GM18858 (cell line): ENCODE results near the gene GOLGA6C.
"Not testable (repeated sequence)": the region's sequence is repeated elsewhere in the genome, so short reads cannot be mapped to it uniquely, and the experiment has no call there.

Source experiments
- ATAC-seq: cut with Tn5 transposase; IDR thresholded peaks from one replicate; pipeline ENCODE4 v1.9.1; 2021; ENCODE audit not compliant: unreplicated experiment

Gene GOLGA6C

DNA sequence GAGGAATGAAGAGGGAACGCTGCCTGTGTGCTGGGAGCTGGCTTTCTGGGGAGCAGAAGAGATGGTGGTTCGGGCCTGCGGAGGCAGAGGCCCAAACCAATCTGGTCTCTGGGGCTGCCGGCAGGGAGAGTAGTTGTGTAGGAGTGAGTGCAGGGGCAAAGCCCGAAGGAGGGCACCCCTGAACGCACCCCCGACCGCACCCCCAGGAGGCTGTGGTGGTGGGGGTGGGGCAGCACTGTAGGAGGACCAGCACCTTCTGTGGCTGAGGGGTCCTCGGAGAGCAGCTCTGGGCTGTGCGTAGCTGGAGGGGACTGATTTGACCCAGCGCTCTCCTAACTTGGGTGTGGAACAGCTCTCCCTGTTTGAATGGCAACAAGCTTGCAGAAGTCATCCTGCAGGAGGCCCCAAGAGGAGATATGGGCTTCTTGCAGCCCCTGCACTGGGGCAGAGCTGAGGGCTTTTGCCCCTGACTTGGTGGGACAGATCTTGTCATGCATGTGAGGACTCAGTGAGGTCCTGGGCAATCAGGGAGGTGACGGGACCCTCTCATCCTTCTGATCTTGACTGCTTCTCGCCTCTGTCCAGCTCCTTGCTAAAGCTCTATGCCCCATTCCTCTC, 30.4 kb upstream of the GOLGA6C start:
- no peak for ATAC-seq

DNA sequence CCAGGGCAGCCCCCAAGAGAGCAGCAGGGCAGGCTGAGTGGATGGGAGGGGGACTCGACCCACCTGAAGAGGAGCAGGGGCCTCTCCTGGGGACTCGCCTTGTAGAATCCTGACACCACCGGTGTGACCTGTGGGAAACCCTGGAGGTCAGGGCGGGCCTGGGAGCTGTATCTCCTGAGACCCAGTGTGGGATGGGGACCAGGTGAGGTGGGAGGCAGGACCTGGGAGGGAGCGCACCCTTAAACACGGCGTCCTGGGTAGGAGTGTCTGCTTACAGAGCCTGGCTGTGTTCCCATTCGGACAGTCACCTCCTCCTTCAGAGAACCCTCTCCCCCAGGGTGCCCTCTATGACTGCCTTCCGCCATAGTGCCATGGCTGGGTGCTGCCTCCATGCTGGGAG, 29.3 kb upstream of the GOLGA6C start:
- no peak for ATAC-seq

GRCh38 chr15:75229191-75230015, 28.7 kb upstream of the GOLGA6C start:
- no peak for ATAC-seq

DNA sequence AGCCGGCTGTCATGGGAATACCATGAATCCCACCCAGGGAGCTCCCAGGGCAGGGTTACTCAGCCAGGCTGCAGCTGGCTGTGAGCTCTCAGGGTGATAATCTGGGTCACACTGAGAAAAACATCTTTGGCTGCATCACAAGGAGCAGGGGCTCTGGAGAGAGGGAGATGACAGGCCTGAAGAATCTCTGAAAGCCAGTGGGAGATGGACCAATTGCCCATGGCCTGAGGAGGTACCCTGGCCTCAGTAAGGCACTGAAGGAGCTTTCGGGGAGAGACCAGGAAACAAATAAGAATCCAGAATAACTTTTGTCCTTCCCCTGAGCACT, 28.2 kb upstream of the GOLGA6C start:
- no peak for ATAC-seq

- no peak for ATAC-seq
Observed at GRCh38 chr15:75230551-75231371, 27.4 kb upstream of the GOLGA6C start.

- ATAC-seq, result no peak
Observed at GRCh38 chr15:75231836-75232235, 26.3 kb upstream of the GOLGA6C start.

DNA sequence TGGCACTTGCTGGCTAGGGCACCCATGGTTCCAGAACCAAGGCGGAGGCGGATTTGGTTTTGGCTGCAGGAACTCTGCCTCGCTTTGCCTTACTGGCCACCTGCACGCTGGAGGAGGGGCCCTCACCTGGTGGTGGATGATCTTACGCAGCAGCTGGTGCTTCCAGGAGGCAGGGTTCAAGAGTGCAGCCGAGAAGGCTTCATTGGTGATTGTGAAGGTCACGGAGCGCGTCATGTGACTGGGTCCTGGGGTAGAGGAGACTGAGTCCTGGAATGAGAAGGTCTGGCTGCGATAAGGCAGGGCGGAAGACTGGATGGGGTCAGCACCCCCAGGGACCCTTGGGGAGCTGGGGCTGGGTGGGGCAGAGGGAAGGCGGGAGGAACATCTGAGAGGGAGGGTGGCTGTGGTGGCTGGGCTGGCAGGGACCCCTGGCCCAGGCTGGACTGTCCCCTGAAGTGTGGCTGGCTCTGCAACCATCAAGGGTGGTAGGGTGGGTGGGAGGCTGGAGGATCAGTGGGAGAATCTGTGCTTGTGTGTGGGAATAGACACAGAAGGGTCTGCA, 25.8 kb upstream of the GOLGA6C start:
- no peak for ATAC-seq

DNA sequence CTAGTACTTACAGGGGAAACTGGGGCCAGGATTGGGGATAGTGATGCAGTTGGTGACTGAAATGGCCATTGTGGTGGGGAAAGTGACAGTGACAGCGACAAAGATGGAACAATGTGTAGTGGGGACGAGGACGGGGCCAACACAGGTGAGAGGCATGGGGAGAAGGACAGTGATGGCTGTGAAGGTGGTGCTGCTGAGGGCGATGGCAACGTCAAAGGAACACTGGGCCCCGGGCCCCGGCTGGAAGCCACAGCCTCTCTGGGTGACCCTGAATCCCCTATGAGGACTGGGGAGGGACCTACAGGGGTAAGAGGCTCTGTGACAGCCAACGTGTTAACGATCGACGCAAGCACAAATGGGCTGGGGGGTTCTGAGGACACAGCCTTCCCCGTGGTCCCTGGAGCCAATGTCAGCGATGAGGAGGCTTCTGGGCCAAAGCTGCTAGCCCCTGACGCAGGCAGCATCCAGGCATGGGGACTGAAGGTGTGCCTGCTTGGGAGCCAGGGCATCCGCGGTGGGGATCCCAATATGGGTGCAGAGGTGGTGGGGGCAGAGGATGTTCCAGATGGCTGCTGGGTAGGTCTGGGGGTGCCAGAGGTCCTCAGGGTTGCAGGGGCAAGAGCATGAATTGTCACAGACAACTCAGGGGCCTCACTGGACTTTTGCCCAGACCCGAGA, 25.2 kb upstream of the GOLGA6C start:
- ATAC-seq, result no peak

GRCh38 chr15:75233504-75234190, 24.5 kb upstream of the GOLGA6C start:
- ATAC-seq, result no peak

GRCh38 chr15:75234191-75234810, 23.8 kb upstream of the GOLGA6C start:
- no peak for ATAC-seq

DNA sequence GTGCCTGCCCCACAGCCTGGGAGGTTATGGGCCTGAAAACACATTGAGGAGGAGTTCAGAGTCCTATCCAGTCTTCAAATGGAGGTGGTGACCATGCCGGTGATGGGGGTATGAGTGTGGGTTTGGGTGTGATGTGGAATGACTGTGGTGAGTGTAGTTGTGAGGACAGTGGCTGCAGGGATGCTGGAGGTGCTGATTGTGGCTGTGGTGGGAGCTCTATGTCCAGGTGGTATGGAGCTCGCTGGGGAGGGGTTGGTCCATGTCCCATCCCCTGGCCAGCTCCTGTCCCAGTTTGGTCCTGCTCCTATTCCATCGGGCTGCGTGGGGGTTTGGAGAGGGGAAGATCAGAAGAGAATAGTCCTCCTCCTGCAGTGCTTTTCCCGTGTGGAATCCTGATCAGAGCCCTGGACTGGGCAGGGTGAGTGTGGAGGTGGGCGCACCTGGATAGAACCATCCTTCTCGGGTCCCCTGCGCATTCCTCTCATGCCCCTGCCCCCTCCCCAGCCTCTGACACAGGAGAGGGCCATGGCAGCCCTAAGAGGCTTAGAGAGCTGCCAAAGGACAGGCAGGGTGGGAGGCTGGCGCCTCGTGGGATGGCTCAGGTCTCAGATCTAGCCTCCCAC, 23.0 kb upstream of the GOLGA6C start:
- ATAC-seq, result no peak

GRCh38 chr15:75235760-75236729, 22.1 kb upstream of the GOLGA6C start:
- no peak for ATAC-seq

- no peak for ATAC-seq
Observed at GRCh38 chr15:75237316-75237982, 20.7 kb upstream of the GOLGA6C start.

- ATAC-seq, result no peak
Observed at GRCh38 chr15:75238150-75238549, 20.0 kb upstream of the GOLGA6C start.

GRCh38 chr15:75245741-75246140, 12.4 kb upstream of the GOLGA6C start:
- ATAC-seq, result not testable (repeated sequence)

DNA sequence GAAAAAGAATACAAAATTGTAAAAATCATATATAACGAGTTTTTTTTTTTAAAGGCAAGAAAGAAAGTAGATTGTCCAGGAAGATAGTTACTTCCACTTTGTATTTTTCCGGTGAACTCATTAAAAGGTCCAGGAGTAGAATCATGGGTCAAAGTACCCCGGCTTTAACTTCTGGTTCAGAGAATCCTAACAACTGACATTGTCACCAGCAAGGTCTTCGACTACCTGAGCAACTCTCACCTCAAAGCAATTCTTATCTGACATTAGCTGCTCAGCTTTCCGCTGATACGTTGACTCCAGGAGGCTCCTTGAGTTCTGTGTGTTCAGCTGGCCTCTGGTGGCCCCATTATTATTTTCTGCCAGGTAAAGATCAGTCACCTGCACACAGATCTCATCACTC, 9.1 kb upstream of the GOLGA6C start:
- not testable (repeated sequence) for ATAC-seq

DNA sequence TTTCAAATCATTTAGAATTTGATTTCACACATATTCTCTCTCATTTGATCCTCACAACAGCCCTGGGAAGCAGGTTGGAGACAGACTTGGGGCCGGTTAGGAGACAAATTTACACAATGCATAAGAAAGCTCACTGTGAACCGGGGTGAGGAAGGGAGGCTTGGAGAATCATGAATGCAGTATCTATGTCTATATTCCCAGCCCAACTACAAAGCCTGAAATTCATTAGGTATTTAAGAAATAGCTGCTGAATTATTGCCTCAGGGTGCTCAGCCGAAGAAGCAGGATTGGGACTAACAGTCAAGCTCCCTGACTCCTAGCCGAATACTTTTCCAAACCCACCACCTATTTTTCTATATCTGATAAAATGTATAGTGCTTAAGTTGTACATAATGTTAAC, 8.4 kb upstream of the GOLGA6C start:
- no peak for ATAC-seq

DNA sequence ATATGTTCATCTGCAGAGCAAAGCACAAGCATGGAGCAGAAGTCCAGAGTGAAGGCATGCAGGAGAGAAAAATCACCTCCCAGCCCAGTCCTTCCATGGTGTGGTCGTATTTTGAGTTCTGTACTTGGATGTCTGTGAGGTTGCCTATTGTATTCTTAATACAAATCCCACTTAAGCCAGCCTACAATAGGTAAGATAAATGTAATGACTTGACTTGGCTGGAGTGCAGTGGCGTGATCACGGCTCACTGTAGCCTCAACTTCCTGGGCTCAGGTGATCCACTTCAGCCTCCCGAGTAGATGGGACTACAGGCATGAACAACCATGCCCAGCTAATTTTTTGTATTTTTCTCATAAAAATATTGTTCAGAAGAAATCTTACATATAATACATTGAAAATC, 6.8 kb upstream of the GOLGA6C start:
- ATAC-seq, result not testable (repeated sequence)
